Liver (tissue), 9 donors: ENCODE data around the gene TEP1. TPM values are rescaled to one million over a fixed set of nuclear protein-coding genes. Genes with fewer than 3 reads are reported as not detected.

Source experiments
- DNase-seq: peaks from one replicate; pipeline ENCODE4 v3.0.0-alpha.2; 2017; ENCODE audit warnings: low spot score
- H3K27ac ChIP-seq, 2 donors: one replicate each; pipeline ENCODE4 v1.7.0; 2013; ENCODE audit warnings: inconsistent platforms in 2 of 2, low read length in 2 of 2, control low read depth in 1 of 2, low read depth in 1 of 2, mild to moderate bottlenecking in 1 of 2
- H3K27me3 ChIP-seq, 4 donors: one replicate each; pipeline versions ENCODE4 v1.6.1 to v1.7.0; 2013; ENCODE audit warnings: low read length in 3 of 4, inconsistent platforms in 1 of 4, mild to moderate bottlenecking in 1 of 4, moderate library complexity in 1 of 4; ENCODE audit not compliant: control insufficient read depth in 4 of 4, insufficient read depth in 4 of 4
- H3K36me3 ChIP-seq, 4 donors: one replicate each; pipeline versions ENCODE4 v1.6.1 to v1.7.0; 2013; ENCODE audit warnings: low read length in 3 of 4, mild to moderate bottlenecking in 3 of 4, low read depth in 1 of 4, moderate library complexity in 1 of 4; ENCODE audit not compliant: control insufficient read depth in 4 of 4, insufficient read depth in 3 of 4
- H3K4me1 ChIP-seq, 4 donors: one replicate each; pipeline versions ENCODE4 v1.6.1 to v1.7.0; 2013; ENCODE audit warnings: low read length in 3 of 4, mild to moderate bottlenecking in 3 of 4, moderate library complexity in 1 of 4; ENCODE audit not compliant: control insufficient read depth in 4 of 4, insufficient read depth in 4 of 4
- H3K4me3 ChIP-seq, 3 donors: one replicate each; pipeline versions ENCODE4 v1.6.1 to v1.7.0; 2013; ENCODE audit warnings: low read length in 3 of 3, control low read depth in 1 of 3, low read depth in 1 of 3, mild to moderate bottlenecking in 1 of 3
- H3K9ac ChIP-seq, 2 donors: one replicate each; pipeline ENCODE4 v1.7.0; 2013; ENCODE audit warnings: low read length in 2 of 2, mild to moderate bottlenecking in 2 of 2, moderate library complexity in 2 of 2, control low read depth in 1 of 2, low read depth in 1 of 2
- H3K9me3 ChIP-seq, 4 donors: one replicate each; pipeline versions ENCODE4 v1.6.1 to v1.7.0; 2013; ENCODE audit warnings: low read length in 3 of 4; ENCODE audit not compliant: control insufficient read depth in 4 of 4
- ATF3 ChIP-seq: IDR thresholded peaks from 2 replicates; pipeline ENCODE4 v1.6.1; 2016; ENCODE audit warnings: antibody characterized with exemption
- CTCF ChIP-seq: fragments of 150-350 bp; IDR thresholded peaks from 2 replicates; pipeline ENCODE4 v1.5.1; 2017; ENCODE audit warnings: improper control_type of control experiment, low read depth, low read length; ENCODE audit not compliant: missing input control
- EGR1 ChIP-seq, 2 donors: IDR thresholded peaks; 2 replicates each; pipeline ENCODE4 v1.6.1; 2016 to 2018; ENCODE audit warnings: antibody characterized with exemption in 2 of 2, low read depth in 2 of 2
- FOXA1 ChIP-seq: IDR thresholded peaks from 2 replicates; pipeline ENCODE4 v1.6.1; 2016; ENCODE audit warnings: antibody characterized with exemption
- FOXA2 ChIP-seq: IDR thresholded peaks from 2 replicates; pipeline ENCODE4 v1.6.1; 2016; ENCODE audit warnings: antibody characterized with exemption
- GABPA ChIP-seq, 2 donors: IDR thresholded peaks in 1 of 2; conservative IDR thresholded peaks in 1 of 2; 2 replicates each; pipeline ENCODE4 v1.6.1; 2016; ENCODE audit warnings: antibody characterized with exemption in 2 of 2, mild to moderate bottlenecking in 1 of 2, moderate library complexity in 1 of 2
- HNF4A ChIP-seq, 2 donors: conservative IDR thresholded peaks; 2 replicates each; pipeline ENCODE4 v1.6.1; 2016; ENCODE audit warnings: antibody characterized with exemption in 2 of 2, mild to moderate bottlenecking in 2 of 2
- HNF4G ChIP-seq: IDR thresholded peaks from 2 replicates; pipeline ENCODE4 v1.6.1; 2016; ENCODE audit warnings: antibody characterized with exemption
- JUND ChIP-seq, 2 donors: IDR thresholded peaks; 2 replicates each; pipeline ENCODE4 v1.6.1; 2016; ENCODE audit warnings: antibody characterized with exemption in 2 of 2
- MAX ChIP-seq: IDR thresholded peaks from 2 replicates; pipeline ENCODE4 v1.6.1; 2016; ENCODE audit warnings: antibody characterized with exemption
- NR2F2 ChIP-seq: IDR thresholded peaks from 2 replicates; pipeline ENCODE4 v1.6.1; 2016; ENCODE audit warnings: antibody characterized with exemption
- RAD21 ChIP-seq, 2 donors: IDR thresholded peaks; 2 replicates each; pipeline ENCODE4 v1.6.1; 2016; ENCODE audit warnings: antibody characterized with exemption in 2 of 2, mild to moderate bottlenecking in 2 of 2
- REST ChIP-seq: IDR thresholded peaks from 2 replicates; pipeline ENCODE4 v1.6.1; 2016; ENCODE audit warnings: antibody characterized with exemption, mild to moderate bottlenecking
- RXRA ChIP-seq, 2 donors: IDR thresholded peaks; 2 replicates each; pipeline ENCODE4 v1.6.1; 2017 to 2018; ENCODE audit warnings: antibody characterized with exemption in 2 of 2, mild to moderate bottlenecking in 1 of 2
- SP1 ChIP-seq: IDR thresholded peaks from 2 replicates; pipeline ENCODE4 v1.6.1; 2018; ENCODE audit warnings: antibody characterized with exemption, mild to moderate bottlenecking
- TAF1 ChIP-seq: conservative IDR thresholded peaks from 2 replicates; pipeline ENCODE4 v1.6.1; 2016; ENCODE audit warnings: antibody characterized with exemption, mild to moderate bottlenecking
- YY1 ChIP-seq: IDR thresholded peaks from 2 replicates; pipeline ENCODE4 v1.6.1; 2016; ENCODE audit warnings: antibody characterized with exemption, mild to moderate bottlenecking
- ZBTB33 ChIP-seq: IDR thresholded peaks from 2 replicates; pipeline ENCODE4 v1.6.1; 2016; ENCODE audit warnings: antibody characterized with exemption
- WGBS: extraction: QIAGEN DNeasy Blood & Tissue Kit; methylation state at CpG from one replicate; pipeline ENCODE4 v1.1.7; 2013; 5-methylcytosine and 5-hydroxymethylcytosine counted together
- polyA plus RNA-seq, 2 donors: library from polyadenylated mRNA; stranded (reverse) in 1 of 2; unstranded in 1 of 2; fragments of 200-250 nt in 1 of 2; fragments of >200 nt in 1 of 2; fragmentation: Nextera tagmentation in 1 of 2; extraction: Ambion mirVana in 1 of 2; gene quantifications; one replicate each; pipeline versions ENCODE4 v1.2.1 to v1.2.3, GENCODE V29; 2013 to 2015
- total RNA-seq, 2 donors: library from RNA; depleted of rRNA; stranded (reverse); fragments of >200 nt; gene quantifications; one replicate each; pipeline ENCODE4 v1.2.3, GENCODE V29; 2014
- donor health status: healthy.
- donor health status: healthy.
- donor health status: healthy.
- donor health status: healthy.
- donor health status: healthy.

TEP1 gene
- total and polyA plus RNA-seq, 4 donors, result 3.9 to 20.7 (median 7.6) TPM

GRCh38 chr14:20380681-20381080 is 32.6 kb downstream of the TEP1 start:
- H3K4me1 ChIP-seq, result peaks cover 0 to 10% (median 8%) of the 10 kb centered on the region in 4 donors
- H3K4me3 ChIP-seq, result no peak overlapping the region
- H3K9ac ChIP-seq, result no peak overlapping the region
- WGBS, result 92% methylated on average over 6 of the region's 6 CpGs
- H3K36me3 ChIP-seq, result peaks cover 22 to 90% (median 54%) of the 10 kb centered on the region in 4 donors
- no peak for DNase-seq
- H3K9me3 ChIP-seq, result no peaks in the 10 kb centered on the region
- no peak for TF ChIP-seq RXRA (IDR thresholded peaks at IDR 0.05)
- no peak for TF ChIP-seq MAX
- no peak for TF ChIP-seq ZBTB33
- TF ChIP-seq NR2F2, result no peak
- TF ChIP-seq CTCF, result no peak
- TF ChIP-seq TAF1, result no peak
- no peak for TF ChIP-seq ATF3
- TF ChIP-seq HNF4A (conservative IDR thresholded peaks at IDR 0.05), result no peak
- TF ChIP-seq YY1, result no peak
- no peak for TF ChIP-seq REST
- no peak for TF ChIP-seq FOXA2
- no peak for TF ChIP-seq GABPA (IDR thresholded peaks at IDR 0.05 in 1 of 2, conservative IDR thresholded peaks at IDR 0.05 in 1 of 2)
- TF ChIP-seq EGR1 (IDR thresholded peaks at IDR 0.05; ENCODE audit: low read depth in 2 of 2), result no peak
- TF ChIP-seq RAD21 (IDR thresholded peaks at IDR 0.05), result no peak
- TF ChIP-seq FOXA1, result no peak
- TF ChIP-seq JUND (IDR thresholded peaks at IDR 0.05), result no peak
- no peak for TF ChIP-seq SP1
- TF ChIP-seq HNF4G, result no peak
- no peak overlapping the region for H3K27ac ChIP-seq
- H3K27me3 ChIP-seq, result no peaks in the 10 kb centered on the region
